GM08714 (cell line): ENCODE results near the gene CLEC2D.
"Not testable (repeated sequence)": the region's sequence is repeated elsewhere in the genome, so short reads cannot be mapped to it uniquely, and the experiment has no call there.

Source experiments
- H3K4me3 ChIP-seq: fragments of 200-500 bp; sonication (Bioruptor generic); 2 replicates; pipeline ENCODE4 v1.5.1; 2014; ENCODE audit warnings: mild to moderate bottlenecking, low read length, inconsistent platforms
- ZNF274 ChIP-seq: IDR thresholded peaks from 2 replicates; pipeline ENCODE4 v1.6.1; 2012; ENCODE audit warnings: mild to moderate bottlenecking, low read depth, low read length

CLEC2D gene

DNA sequence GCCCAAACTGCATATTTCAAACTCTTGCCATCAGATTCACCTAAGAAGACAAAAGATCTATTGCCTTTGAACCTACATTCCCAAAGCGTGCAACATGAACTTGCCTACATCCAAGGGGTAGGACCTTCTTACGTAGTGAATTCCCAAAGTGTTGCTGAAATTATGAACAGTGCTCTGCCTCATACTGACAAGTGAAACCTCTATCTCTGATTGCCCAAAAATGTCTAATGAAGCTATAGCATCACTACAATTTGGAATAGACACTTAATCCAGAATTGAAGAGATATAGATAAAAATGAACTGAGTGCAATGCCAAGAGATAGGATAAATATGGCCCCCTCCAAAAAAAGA is 31.1 kb downstream of the CLEC2D start:
- H3K4me3 ChIP-seq = no peak overlapping the region
- no peak for TF ChIP-seq ZNF274

DNA sequence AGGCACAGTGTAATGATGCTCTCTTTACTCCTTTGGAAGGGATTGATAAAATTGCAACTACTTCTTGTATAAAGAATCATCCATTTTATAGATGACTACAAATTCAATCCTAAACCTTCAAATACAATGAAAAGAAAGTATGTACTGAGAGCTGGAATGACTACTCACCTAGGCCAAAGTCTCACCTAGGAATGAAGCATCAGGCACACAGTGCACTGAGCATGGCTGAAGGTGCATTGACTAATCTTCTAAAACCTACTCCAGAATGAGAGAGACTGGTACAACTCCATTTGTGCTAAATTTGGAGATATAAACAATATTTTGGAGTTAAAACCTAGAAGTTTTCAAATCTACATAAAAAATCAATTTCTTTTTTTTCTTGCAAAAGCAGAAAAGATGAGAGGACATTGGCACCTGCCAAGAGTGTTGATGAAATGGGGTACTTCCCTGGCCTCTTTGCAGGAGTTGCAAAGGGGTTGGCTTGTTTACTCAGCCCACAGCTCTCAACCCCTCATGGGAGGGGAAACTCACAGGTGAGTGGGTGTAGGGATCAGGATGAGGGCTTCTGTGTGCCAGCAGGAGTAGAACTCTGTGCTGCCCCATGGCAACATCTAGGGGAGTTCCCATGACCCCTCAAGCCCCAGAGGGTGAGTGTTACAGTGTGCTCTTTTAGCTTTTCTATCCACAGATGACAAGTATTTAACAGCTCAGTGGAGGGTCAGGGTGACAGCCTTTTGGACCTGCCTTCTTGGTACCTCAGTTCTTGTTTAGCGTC is 32.1 kb downstream of the CLEC2D start:
- no peak for TF ChIP-seq ZNF274
- no peak overlapping the region for H3K4me3 ChIP-seq

DNA sequence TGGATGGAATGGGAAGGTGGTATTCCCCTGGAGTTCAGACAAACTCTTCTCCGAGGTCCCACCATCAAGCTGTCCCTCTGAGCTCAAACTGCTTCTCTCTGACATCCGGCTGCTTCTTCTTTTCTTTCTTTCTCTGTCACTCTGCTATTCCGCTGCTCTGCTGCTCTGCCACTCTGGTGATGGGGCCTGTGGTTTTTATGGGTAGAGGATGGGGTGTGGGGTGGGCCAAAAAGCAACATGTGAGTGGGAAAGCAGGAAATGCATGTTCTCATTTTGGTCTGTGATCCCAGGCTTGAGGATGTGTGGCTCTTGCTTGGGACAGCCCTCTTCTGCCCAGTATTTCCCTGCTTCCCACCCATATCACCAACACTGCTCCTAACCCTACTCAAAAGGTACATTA is 32.7 kb downstream of the CLEC2D start:
- no peak for TF ChIP-seq ZNF274
- H3K4me3 ChIP-seq = no peak overlapping the region

DNA sequence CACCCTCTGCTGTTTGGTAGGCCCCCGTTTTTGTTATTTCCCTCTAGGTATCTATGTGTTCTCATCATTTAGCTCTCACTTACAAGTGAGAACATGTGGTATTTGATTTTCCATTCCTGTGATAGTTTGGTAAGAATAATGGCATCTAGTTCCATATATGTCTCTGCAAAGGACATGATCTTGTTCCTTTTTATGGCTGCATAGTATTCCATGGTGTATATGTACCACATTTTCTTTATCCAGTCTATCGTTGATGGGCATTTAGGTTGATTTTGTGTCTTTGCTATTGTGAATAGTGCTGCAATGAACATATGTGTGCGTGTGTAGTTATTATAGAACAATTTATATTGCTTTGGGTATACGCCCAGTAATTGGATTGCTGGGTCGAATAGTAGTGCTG is 35.0 kb downstream of the CLEC2D start:
- not testable (repeated sequence) for H3K4me3 ChIP-seq

DNA sequence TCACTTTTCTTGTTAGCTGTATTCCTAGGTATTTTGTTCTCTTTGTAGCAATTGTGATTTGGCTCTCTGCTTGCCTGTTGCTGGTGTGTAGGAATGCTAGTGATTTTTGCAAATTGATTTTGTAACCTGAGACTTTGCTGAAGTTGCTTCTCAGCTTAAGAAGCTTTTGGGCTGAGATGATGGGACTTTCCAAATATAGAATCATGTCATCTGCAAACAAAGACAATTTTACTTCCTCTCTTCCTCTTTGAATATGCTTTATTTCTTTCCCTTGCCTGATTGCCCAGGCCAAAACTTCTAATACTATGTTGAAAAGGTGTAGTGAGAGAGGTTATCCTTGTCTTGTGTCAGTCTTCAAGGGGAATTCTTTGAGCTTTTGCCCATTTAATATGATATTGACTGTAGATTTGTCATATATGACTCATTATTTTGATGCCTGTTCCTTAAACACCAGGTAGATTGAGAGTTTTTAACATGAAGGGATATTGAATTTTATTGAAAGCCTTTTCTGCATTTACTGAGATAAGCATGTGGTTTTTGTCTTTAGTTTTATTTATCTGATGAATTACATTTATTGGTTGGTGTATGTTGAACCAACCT is 36.7 kb downstream of the CLEC2D start:
- no peak for TF ChIP-seq ZNF274

DNA sequence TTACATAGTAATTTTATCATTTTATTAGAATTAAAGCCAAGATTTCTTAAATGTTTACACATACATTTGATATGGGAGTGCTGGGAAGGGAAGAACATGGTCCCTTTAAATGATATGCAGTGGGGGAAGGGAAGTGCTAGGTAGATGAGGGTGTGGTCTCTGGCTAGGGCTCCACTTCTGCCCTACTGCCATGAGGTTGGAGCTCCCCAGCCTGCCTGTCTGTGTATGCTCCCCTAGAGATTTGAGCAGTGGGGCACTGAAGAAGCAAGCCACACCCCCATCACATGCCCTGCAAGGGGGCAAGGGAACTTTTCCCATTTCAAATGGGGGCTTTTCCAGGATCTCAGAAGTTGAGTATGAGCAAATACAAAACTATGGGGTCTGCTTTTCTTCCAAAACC is 37.8 kb downstream of the CLEC2D start:
- H3K4me3 ChIP-seq = no peak overlapping the region
- no peak for TF ChIP-seq ZNF274

More for the DNA sequence above, 36.7 kb downstream of the CLEC2D start:
- H3K4me3 ChIP-seq = no peak overlapping the region

DNA sequence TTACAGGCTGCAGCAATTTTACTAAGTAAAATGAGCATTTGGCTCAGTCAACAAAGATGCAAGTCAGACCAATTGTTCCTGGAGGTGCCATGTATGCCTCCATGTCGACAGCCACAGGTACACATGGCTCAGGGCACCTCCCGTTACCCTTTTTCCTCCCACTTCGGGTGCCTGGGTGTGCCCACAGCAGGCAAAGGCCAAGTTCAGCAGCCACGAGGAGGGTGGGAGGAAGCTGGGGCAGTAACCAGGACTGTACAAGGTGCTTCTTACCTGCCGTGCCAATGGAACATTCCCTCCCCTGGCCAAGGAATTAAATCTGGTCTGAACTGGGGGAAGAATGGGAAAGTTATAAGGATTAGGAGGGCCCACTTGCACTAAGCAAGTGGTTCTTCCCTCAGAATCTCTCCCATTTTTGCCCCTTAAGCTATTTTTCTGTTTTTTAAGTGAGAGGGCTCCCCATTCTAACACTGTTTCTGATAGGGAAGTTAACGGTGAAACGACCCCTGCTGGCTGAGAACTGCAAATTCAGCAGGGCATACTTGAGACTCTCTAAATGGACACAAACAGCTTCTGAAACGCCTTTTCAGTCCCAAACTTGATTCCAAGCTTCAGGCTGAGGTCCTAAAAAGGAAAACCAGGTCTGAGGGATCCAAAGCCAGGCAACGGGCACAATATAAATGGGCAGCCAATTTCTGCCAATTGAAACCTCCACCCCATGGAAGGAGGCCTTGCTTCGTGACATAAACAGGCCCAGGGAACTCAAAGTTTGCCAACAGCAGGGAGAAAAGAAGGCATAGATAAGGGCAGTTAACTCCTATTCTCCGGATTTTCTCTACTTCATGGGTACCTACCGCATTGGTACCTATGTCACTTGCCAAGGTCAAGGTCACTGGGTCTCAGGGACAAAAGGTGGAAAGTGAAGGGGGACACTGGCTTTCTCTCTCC is 38.6 kb downstream of the CLEC2D start:
- TF ChIP-seq ZNF274 = no peak
- H3K4me3 ChIP-seq = no peak overlapping the region

DNA sequence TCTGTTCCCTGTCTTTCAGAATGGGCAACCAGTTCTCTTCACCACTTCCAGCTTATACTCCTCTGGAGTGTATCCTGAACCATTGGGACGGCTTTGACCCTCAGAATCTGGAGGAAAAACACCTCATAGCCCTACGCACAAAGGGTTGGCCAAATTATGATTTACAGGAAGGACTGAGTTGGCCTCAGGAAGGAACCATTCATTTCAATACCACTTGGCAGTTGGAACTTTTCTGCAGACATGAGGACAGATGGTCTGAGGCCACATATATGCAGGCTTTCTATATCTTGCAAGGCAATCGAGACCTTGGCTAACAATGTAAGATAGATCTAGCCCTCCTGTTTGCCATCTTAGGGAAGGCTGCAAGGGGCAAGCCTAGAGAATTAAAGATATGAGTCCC is 39.3 kb downstream of the CLEC2D start:
- TF ChIP-seq ZNF274 = no peak

DNA sequence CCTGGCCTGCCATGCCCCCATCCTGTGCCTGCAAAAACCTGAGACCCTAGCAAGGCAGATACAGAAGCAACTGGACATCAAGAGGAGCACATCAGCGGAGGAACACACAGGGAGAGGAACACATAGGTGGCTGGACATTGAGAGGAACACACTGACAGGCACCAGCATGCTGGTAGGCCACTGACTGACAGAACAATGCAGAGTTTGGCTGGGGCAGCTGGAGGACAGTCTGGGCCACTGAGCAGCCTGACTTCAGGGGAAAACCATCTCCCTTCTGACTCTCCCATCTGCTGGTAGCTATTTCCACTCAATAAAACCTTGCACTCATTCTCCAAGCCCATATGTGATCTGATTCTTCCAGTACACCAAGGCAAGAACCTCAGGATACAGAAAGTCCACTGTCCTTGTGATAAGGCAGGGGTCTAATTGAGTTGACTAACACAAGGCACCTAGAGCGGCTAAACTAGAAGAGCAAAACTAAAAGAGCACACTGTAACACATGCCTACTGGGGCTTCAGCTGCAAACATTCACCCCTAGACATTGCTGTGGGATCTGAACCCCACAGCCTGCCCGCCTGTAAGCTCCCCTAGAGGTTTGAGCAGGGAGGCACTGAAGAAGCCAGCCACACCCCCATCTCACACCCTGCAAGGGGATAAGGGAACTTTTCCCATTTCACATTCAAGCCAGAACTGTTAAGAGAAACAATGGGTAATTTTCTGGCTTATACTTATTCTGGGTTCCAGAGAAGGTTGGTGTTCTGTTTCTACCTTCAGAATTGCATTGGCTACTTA is 41.3 kb downstream of the CLEC2D start:
- TF ChIP-seq ZNF274 = no peak
- H3K4me3 ChIP-seq = no peak overlapping the region

More for the DNA sequence above, 39.3 kb downstream of the CLEC2D start:
- H3K4me3 ChIP-seq = no peak overlapping the region

DNA sequence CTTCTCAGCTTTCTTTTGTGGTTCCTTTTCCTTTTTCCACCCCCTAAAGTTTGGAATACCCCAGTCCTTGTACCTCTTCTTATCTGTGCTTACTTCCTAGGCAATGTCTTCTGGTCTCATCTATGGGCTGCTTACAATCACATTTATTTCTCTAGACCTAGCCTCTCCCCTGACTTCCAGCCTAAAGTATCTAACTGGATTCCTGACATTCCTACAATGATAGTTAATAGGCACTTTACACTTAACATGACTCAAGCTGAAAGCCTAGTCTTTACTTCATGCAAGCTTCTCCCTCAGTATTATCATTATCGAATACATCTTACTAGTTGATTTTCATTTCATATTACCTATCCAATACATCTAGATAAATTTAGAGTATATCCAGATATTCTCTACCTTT is 42.2 kb downstream of the CLEC2D start:
- no peak overlapping the region for H3K4me3 ChIP-seq
- no peak for TF ChIP-seq ZNF274

DNA sequence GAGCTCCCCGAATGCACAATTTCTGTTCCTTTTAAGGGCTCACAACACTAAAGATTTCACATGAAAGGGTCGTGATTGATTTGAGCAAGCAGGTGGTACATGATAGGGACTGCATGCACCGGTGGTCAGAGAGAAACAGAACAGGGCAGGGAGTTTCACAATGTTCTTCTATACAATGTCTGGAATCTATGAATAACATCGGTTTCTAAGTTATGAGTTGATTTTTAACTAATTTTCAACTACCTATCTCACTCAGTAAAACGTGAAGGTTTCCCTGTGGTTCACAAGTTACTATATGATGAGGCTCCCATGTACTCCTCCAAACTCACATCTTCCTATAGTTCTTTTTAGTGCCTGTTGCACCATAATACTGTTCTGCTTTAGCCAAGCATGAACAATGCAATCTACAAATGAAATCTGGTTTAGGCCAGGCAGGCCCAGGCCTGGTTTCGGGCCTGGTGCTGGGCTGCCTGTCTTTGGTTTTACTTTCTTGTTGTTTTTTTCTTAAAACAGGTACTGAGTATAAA is 43.6 kb downstream of the CLEC2D start:
- H3K4me3 ChIP-seq = not testable (repeated sequence)

DNA sequence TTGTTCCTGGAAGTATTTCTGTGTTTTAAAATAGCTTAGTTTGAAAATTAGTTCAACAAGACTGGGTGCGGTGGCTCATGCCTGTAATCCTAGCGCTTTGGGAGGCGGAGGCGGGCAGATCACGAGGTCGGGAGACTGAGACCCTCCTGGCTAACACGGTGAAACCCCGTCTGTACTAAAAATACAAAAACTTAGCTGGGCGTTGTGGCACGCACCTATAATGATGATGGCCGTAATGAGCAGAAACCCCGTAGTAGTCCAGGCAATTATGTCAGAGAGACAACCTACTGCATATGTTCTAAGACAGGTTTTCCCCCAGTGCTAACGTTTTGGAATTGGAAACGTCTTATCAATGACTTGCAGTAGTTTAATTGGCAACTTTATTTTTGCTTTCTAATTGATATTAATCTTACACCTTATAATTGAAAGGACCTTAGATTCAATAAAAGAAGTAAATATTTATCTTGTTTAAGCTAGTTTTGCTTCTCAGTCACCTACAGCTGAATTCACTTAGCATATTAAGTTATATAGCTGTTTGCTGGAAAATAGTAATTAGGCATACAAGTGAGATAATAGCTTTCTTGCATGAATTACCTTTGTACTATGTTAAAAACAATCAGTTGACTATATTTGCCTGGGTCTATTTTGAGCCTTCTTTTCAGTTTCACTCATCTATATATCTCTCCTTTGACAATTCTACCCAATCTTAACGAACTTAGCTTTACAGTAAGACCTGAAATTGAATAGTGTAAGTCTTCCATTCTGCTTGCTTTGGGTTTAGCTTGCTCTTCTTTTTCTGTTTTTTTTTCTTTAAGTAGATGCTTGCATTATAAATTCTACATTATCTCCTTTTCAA is 47.8 kb downstream of the CLEC2D start:
- no peak for TF ChIP-seq ZNF274
- no peak overlapping the region; the same call in 1 of the 2 replicates for H3K4me3 ChIP-seq

DNA sequence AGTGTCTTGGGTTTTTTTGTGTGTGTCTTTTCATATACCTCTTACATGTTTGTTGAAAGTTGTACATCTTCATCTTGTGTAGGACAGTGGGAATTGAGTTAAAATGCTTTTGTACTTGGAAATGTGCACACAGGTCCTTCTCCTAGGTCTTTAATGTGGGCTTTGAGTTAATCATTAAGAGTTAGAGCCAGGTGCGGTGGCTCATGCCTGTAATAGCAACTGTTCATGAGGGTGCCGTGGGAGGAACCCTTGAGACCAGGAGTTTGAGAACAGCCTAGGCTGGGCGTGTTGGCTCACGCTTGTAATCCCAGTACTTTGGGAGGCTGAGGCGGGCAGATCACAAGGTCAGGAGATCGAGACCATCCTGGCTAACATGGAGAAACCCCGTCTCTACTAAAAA is 49.5 kb downstream of the CLEC2D start:
- TF ChIP-seq ZNF274 = no peak
- peak overlapping the region; percentile 21; the same call in 1 of the 2 replicates for H3K4me3 ChIP-seq
